ENCODE results near the gene CDC42SE2. TPM values are rescaled to one million over a fixed set of nuclear protein-coding genes. Genes with fewer than 3 reads are reported as not detected.

The CDC42SE2 gene
- total RNA-seq, 1 experiment from 2014 or later = 46.1 TPM

- intact Hi-C loops (cut with micrococcal nuclease; ENCODE audit: unreplicated experiment) (no loop called here), in situ Hi-C loops (cut with HindIII; ENCODE audit: low pct_unique_long_range_greater_than_20kb, low sequenced_read_pairs) (no loop called here)
- no TSS peak for BruUV-seq (replicated peaks)
- ATAC-seq = no peak
- H3K4me1 ChIP-seq (ENCODE audit: control insufficient read depth, insufficient read depth, low read length) = peaks cover 10% of the 10 kb centered on the region; the same call in 1 of the 2 replicates
- ChIA-PET POLR2A (no interaction called here), CTCF (interaction anchor here (0.5 kb wide), 1 partner anchor 855 kb away, joined by 5 read pairs; the partner anchor contains the start of gene P4HA2)
- DNase-seq (ENCODE audit: low read depth, low spot score) = no peak
- no peak overlapping the region for H3K4me3 ChIP-seq (ENCODE audit: low read depth in 2 of 2, low read length in 2 of 2)
- H3K9me3 ChIP-seq (ENCODE audit: control insufficient read depth, insufficient read depth, low read depth, low read length) = no peaks in the 10 kb centered on the region
- no peaks in the 10 kb centered on the region for H3K36me3 ChIP-seq (ENCODE audit: control insufficient read depth, insufficient read depth, low read length)
- no peaks in the 10 kb centered on the region for H3K27me3 ChIP-seq (ENCODE audit: control insufficient read depth, insufficient read depth, low read length)
- TF ChIP-seq, protein P1, sequence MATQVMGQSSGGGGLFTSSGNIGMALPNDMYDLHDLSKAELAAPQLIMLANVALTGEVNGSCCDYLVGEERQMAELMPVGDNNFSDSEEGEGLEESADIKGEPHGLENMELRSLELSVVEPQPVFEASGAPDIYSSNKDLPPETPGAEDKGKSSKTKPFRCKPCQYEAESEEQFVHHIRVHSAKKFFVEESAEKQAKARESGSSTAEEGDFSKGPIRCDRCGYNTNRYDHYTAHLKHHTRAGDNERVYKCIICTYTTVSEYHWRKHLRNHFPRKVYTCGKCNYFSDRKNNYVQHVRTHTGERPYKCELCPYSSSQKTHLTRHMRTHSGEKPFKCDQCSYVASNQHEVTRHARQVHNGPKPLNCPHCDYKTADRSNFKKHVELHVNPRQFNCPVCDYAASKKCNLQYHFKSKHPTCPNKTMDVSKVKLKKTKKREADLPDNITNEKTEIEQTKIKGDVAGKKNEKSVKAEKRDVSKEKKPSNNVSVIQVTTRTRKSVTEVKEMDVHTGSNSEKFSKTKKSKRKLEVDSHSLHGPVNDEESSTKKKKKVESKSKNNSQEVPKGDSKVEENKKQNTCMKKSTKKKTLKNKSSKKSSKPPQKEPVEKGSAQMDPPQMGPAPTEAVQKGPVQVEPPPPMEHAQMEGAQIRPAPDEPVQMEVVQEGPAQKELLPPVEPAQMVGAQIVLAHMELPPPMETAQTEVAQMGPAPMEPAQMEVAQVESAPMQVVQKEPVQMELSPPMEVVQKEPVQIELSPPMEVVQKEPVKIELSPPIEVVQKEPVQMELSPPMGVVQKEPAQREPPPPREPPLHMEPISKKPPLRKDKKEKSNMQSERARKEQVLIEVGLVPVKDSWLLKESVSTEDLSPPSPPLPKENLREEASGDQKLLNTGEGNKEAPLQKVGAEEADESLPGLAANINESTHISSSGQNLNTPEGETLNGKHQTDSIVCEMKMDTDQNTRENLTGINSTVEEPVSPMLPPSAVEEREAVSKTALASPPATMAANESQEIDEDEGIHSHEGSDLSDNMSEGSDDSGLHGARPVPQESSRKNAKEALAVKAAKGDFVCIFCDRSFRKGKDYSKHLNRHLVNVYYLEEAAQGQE (IDR thresholded peaks at IDR 0.05; ENCODE audit: insufficient read depth in 1 of 2, low read depth in 2 of 2, low read length in 1 of 2) = no peak
- no peak for TF ChIP-seq POLR2AphosphoS5 (IDR thresholded peaks at IDR 0.05; ENCODE audit: low read depth, low read length)
- TF ChIP-seq SIN3A (IDR thresholded peaks at IDR 0.05; ENCODE audit: borderline replicate concordance, insufficient read depth, low read depth, low read length) = no peak
- TF ChIP-seq, protein P2, sequence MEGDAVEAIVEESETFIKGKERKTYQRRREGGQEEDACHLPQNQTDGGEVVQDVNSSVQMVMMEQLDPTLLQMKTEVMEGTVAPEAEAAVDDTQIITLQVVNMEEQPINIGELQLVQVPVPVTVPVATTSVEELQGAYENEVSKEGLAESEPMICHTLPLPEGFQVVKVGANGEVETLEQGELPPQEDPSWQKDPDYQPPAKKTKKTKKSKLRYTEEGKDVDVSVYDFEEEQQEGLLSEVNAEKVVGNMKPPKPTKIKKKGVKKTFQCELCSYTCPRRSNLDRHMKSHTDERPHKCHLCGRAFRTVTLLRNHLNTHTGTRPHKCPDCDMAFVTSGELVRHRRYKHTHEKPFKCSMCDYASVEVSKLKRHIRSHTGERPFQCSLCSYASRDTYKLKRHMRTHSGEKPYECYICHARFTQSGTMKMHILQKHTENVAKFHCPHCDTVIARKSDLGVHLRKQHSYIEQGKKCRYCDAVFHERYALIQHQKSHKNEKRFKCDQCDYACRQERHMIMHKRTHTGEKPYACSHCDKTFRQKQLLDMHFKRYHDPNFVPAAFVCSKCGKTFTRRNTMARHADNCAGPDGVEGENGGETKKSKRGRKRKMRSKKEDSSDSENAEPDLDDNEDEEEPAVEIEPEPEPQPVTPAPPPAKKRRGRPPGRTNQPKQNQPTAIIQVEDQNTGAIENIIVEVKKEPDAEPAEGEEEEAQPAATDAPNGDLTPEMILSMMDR (IDR thresholded peaks at IDR 0.05) = no peak
- TF ChIP-seq TCF7L2 (IDR thresholded peaks at IDR 0.05; ENCODE audit: low read depth, low read length) = no peak
- no peak overlapping the region for H3K27ac ChIP-seq (ENCODE audit: low read length)
These were observed 109.4 kb downstream of the CDC42SE2 start for GRCh38 chr5:131373265-131373664.

GRCh38 chr5:131375351-131375750, 111.5 kb downstream of the CDC42SE2 start:
- H3K4me3 ChIP-seq (ENCODE audit: low read depth in 2 of 2, low read length in 2 of 2) = no peak overlapping the region
- H3K27me3 ChIP-seq (ENCODE audit: control insufficient read depth, insufficient read depth, low read length) = no peaks in the 10 kb centered on the region
- ATAC-seq (no peak), DNase-seq (ENCODE audit: low read depth, low spot score) (no peak)
- TF ChIP-seq, protein P1 (IDR thresholded peaks at IDR 0.05; ENCODE audit: insufficient read depth in 1 of 2, low read depth in 2 of 2, low read length in 1 of 2) = no peak
- TF ChIP-seq, protein P2 (IDR thresholded peaks at IDR 0.05) = no peak
- no peak for TF ChIP-seq TCF7L2 (IDR thresholded peaks at IDR 0.05; ENCODE audit: low read depth, low read length)
- TF ChIP-seq SIN3A (IDR thresholded peaks at IDR 0.05; ENCODE audit: borderline replicate concordance, insufficient read depth, low read depth, low read length) = no peak
- TF ChIP-seq POLR2AphosphoS5 (IDR thresholded peaks at IDR 0.05; ENCODE audit: low read depth, low read length) = no peak
- POLR2A ChIA-PET = interaction anchor here (0.6 kb wide), 1 partner anchor 45 kb away, joined by 8 read pairs; no protein-coding TSS in a partner anchor
- CTCF ChIA-PET = no interaction called here
- H3K9me3 ChIP-seq (ENCODE audit: control insufficient read depth, insufficient read depth, low read depth, low read length) = no peaks in the 10 kb centered on the region
- peaks cover 29% of the 10 kb centered on the region for H3K4me1 ChIP-seq (ENCODE audit: control insufficient read depth, insufficient read depth, low read length)
- H3K36me3 ChIP-seq (ENCODE audit: control insufficient read depth, insufficient read depth, low read length) = no peaks in the 10 kb centered on the region
- no TSS peak for BruUV-seq (replicated peaks)
- intact Hi-C loops (cut with micrococcal nuclease; ENCODE audit: unreplicated experiment) = no loop called here
- H3K27ac ChIP-seq (ENCODE audit: low read length) = no peak overlapping the region
- in situ Hi-C loops (cut with HindIII; ENCODE audit: low pct_unique_long_range_greater_than_20kb, low sequenced_read_pairs) = no loop called here
